Kidney epithelial cell (primary cell): ENCODE data around the gene ARHGEF10L. TPM values are rescaled to one million over a fixed set of nuclear protein-coding genes. Genes with fewer than 3 reads are reported as not detected.
"Not testable (repeated sequence)": the region's sequence is repeated elsewhere in the genome, so short reads cannot be mapped to it uniquely, and the experiment has no call there.

Source experiments
- DNase-seq: peaks from one replicate; pipeline ENCODE4 v3.0.0-alpha.2; 2010; ENCODE audit warnings: low read depth
- H3K27me3 ChIP-seq: 2 replicates; pipeline ENCODE4 v1.6.0; 2011; ENCODE audit warnings: low read length; ENCODE audit not compliant: control insufficient read depth, insufficient read depth
- H3K36me3 ChIP-seq: 2 replicates; pipeline ENCODE4 v1.5.1; 2011; ENCODE audit warnings: low read length; ENCODE audit not compliant: control insufficient read depth, insufficient read depth
- H3K4me3 ChIP-seq: 2 replicates; pipeline ENCODE4 v1.5.1; 2011; ENCODE audit warnings: low read depth, mild to moderate bottlenecking, control low read depth, low read length
- total RNA-seq: library from RNA; depleted of rRNA; stranded (reverse); fragments of >200 nt; gene quantifications from 2 replicates; pipeline ENCODE4 v1.2.3, GENCODE V29; 2015
- TF ChIP-seq, protein P1 (sequence below): IDR thresholded peaks from 2 replicates; pipeline ENCODE4 v1.5.1; 2011; ENCODE audit warnings: mild to moderate bottlenecking, moderate library complexity, low read length, control low read depth, inconsistent platforms; ENCODE audit not compliant: insufficient read depth, poor library complexity, severe bottlenecking

Gene ARHGEF10L
- total RNA-seq, 1 donor from 2014 or later: 23.5 TPM

- TF ChIP-seq, protein P1, sequence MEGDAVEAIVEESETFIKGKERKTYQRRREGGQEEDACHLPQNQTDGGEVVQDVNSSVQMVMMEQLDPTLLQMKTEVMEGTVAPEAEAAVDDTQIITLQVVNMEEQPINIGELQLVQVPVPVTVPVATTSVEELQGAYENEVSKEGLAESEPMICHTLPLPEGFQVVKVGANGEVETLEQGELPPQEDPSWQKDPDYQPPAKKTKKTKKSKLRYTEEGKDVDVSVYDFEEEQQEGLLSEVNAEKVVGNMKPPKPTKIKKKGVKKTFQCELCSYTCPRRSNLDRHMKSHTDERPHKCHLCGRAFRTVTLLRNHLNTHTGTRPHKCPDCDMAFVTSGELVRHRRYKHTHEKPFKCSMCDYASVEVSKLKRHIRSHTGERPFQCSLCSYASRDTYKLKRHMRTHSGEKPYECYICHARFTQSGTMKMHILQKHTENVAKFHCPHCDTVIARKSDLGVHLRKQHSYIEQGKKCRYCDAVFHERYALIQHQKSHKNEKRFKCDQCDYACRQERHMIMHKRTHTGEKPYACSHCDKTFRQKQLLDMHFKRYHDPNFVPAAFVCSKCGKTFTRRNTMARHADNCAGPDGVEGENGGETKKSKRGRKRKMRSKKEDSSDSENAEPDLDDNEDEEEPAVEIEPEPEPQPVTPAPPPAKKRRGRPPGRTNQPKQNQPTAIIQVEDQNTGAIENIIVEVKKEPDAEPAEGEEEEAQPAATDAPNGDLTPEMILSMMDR: no peak
- no peak for DNase-seq
- Histone ChIP-seq H3K36me3 (no peaks in the 10 kb centered on the region), H3K27me3 (no peaks in the 10 kb centered on the region), H3K4me3 (no peak overlapping the region)
Observed at GRCh38 chr1:17622823-17623222, 83.3 kb downstream of the ARHGEF10L start.

GRCh38 chr1:17624611-17625233 is 85.2 kb downstream of the ARHGEF10L start:
- DNase-seq: no peak
- TF ChIP-seq, protein P1: no peak
- H3K36me3 ChIP-seq: peaks cover 1% of the 10 kb centered on the region
- no peaks in the 10 kb centered on the region for H3K27me3 ChIP-seq
- H3K4me3 ChIP-seq: no peak overlapping the region

DNA sequence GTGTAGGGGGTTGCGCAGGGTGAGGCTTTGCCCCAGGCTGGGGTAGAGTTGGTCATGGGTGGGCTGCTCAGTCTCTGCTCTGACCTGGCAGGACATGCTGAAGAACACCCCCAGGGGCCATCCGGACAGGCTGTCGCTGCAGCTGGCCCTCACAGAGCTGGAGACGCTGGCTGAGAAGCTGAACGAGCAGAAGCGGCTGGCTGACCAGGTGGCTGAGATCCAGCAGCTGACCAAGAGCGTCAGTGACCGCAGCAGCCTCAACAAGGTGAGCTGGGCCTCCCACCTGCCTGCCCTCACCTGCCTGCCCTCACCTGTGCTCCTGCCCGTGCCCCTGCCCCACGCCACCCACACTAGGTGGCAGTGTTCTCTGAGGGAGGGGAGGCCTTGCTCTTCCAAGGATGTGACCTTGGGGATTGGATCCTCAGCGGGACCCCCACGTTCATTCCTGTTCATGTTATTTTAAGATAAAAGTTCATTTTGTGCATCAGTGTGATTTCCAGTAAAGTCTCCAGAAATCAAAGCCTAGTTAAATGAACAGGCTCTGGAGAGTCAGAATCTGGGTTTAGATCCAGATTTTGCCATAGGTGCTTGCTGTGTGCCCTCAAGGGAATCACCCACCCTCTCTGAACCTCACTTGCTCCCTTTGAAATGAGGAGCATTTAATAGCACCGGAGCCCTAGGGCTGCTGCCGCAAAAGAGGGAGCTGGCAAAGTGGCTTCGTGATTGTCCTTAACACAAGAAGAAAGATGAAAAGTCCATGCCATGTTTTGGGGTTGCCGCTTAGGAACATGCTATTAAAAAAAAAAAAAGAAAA is 87.9 kb downstream of the ARHGEF10L start:
- Histone ChIP-seq H3K36me3 (peaks cover 1% of the 10 kb centered on the region), H3K4me3 (no peak overlapping the region), H3K27me3 (no peaks in the 10 kb centered on the region)
- DNase-seq: no peak
- TF ChIP-seq, protein P1: peak; percentile 4

- H3K27me3 ChIP-seq, H3K4me3 ChIP-seq, H3K36me3 ChIP-seq, DNase-seq: not testable (repeated sequence)
Observed at GRCh38 chr1:17629046-17629445, 89.5 kb downstream of the ARHGEF10L start.

DNA sequence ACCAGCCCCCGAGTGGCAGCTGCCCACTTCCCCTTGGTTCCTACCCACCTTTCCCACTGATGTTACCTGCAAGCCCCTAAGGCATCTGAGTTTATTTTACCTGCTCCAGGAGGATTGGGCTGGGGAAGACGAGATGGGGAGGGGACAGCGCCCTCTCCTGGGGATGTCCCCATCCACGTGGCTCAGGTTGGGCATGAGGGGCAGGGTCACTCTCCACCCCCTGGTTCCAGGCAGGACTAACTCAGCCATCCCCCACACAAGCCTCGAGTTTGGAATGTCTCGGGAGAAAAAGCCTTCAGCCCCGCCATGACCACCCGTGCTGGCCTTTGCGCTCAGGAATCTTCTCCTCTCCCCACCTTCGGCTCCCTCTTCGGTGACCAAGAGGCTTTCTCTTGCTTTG is 90.0 kb downstream of the ARHGEF10L start:
- TF ChIP-seq, protein P1: peak; percentile 27
- no peak for DNase-seq
- Histone ChIP-seq H3K36me3 (peaks cover 1% of the 10 kb centered on the region), H3K4me3 (no peak overlapping the region), H3K27me3 (no peaks in the 10 kb centered on the region)

DNA sequence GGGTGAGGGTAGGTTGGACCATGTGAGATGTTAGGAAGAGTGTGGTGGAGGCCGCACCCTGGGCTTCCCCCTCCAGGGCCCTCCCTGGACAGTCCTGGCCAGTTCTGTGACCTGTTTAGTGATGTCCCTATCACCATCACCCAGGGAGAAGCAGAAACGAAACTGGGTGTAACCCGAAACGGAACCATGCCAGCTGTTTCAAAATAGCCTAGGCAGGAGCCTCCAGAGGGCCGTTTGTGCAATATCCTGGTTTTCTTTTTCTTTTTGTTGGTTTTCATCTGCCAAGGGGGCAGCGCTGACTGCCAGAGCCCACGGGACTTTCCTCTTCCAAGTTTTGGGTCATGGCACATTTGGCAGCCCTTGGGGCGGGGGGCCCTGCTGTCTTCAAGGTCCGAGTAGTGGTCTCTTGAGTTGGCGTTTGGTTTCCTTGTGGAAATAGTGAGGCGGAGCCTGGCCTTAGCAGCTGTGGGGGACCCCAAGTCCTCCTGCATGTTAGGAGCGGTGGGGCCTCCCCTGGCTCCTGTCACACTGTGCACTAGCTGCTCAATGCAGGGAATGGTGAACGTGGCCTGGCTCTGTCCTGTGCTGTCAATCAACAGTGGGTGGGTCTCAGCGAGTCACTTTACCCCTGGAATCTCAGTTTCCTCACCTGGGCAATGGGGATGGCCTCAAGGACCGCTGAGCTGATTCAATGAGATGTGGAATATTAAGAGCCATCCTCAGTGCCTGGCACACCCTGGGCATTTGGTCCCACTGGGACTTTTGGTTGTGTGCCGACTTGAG is 90.7 kb downstream of the ARHGEF10L start:
- Histone ChIP-seq H3K36me3 (peaks cover 1% of the 10 kb centered on the region), H3K4me3 (no peak overlapping the region), H3K27me3 (no peaks in the 10 kb centered on the region)
- no peak for DNase-seq
- TF ChIP-seq, protein P1: no peak
